HG03457 (cell line): ENCODE results near the gene APOC3.
A peak's percentile ranks its signal among the peaks of the same experiment; 100 is the strongest.

Source experiments
- ATAC-seq: cut with Tn5 transposase; IDR thresholded peaks from one replicate; pipeline ENCODE4 v1.9.1; 2021; ENCODE audit warnings: moderate number of reproducible peaks; ENCODE audit not compliant: unreplicated experiment

Gene APOC3

DNA sequence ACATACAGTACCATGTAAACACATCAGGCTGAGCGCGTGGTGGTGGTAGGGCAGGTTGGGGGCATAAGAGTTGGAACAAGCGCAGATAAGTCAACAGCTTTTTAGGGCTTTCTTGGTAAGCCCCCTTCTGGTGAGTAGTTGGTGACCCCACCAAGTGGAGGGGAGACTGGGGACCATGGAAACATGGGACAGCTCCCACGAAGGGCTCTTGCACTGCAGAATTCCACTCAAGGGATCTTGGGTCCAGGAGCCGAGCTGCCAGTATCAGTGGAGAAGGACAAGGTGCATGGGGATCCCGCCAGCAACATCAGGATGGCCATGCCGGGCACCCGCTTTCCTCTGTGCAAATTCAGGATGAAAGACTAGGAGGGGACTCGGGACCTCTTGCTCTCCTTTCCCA, 14.0 kb downstream of the APOC3 start:
- no peak for ATAC-seq

- ATAC-seq = no peak
Measured at GRCh38 chr11:116844722-116845121, 15.0 kb downstream of the APOC3 start.

DNA sequence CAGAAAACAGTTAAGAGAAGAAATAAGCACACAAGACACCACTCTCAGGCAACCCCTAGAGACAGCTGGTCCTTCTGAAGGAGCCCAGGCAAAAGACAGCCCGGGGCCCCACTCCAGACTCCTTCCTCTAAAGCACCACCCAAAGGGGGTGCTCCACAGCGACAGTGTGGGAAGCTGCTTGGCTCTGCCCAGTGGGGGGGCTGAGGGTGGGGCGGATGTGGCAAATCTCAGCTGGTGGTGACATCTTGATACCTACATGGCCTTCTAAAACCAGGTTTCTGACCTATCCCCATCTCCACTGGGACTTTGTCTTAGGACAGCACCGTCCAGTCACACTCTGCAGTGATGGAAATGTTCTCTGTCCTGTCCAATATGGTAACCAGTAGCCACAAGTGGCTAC, 17.9 kb downstream of the APOC3 start:
- ATAC-seq = no peak

DNA sequence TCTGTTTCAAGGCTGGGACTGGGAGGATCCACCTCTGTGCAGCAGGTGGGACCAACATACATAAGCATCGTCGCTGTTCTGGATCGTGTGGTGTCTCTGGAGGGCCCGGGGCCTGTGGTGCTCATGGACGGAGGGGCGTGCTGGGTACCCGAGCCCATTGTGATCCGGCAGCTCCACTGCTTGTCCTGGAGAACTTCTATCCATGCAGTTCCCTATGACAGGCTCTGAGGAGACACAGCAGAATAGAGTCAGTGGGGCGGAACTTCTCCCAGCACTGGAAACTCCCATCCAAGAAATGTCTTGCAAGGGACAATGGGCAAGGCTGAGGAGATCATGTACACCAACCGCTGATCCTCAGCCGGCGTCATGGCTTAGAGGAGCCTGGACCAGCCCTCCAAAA, 19.4 kb downstream of the APOC3 start:
- ATAC-seq = no peak

- ATAC-seq = no peak
Measured at GRCh38 chr11:116849486-116849885, 19.8 kb downstream of the APOC3 start.

- no peak for ATAC-seq
Measured at GRCh38 chr11:116851626-116852025, 21.9 kb downstream of the APOC3 start.

- ATAC-seq = no peak
Measured at GRCh38 chr11:116852261-116853031, 22.7 kb downstream of the APOC3 start.

DNA sequence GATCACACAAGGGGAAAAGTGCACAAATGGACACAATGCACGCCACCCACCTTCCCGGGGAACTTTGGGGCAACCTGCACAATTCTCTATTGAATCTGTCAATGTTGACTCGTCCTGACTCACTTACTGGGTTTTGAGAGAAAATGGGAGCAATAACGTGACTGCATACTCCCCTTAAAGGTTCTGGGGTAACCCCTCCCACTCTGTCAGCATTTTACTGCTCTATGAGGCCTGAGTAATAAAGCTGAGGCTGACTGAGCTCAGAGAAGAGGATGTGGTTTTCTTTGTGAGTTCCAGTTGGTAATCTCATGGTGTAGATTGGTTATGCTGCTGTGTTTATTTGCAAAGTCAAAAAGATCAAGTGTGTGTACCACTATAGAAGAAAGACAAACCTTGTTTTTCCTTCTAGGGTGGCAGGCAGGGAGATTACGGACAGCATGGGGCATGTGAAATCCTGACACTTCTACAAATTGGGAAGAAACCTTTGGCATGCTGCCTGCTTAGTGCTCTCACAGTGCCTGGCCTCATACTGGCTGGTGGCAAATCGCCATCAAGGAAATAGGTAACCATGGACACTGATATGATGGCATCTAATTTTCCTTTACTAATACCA, 23.9 kb downstream of the APOC3 start:
- peak; percentile 83 for ATAC-seq

DNA sequence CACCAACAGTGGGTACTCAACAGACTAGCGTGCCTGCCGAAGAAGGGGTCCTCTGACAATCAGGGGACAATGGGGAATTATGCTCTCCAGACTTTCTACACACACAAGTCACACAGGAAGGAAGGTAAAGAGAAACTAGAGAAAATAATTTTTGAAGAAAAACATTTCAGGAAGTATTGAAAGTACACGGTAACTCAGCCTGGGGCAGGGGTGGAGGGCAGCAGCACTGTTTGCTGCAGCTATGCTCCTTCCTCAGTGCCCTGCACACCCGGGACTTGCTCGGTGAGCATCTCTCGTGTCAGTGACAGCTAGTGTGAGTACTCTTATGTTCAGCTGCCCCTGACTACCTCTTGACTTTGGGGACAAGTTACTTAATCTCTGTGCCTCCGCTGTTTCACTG, 25.7 kb downstream of the APOC3 start:
- no peak for ATAC-seq

DNA sequence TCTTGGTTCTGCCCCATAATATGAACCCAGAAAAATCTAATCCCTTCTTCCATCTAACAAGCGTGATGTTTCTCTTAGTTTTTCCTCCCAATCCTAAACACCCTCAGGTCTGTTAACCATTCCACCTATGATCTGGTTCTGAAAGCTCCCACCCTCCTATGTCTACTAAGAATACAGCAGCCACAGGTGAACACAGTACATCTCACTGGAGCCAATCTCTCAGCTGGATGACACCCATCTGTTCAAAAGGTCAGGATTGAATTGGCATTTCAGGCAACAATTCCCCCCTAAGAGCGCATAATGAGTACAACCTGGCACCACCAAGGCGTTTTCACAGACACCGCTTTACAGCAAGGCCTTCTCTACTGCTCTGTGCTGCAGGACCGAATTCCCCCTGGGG, 26.7 kb downstream of the APOC3 start:
- ATAC-seq = no peak

DNA sequence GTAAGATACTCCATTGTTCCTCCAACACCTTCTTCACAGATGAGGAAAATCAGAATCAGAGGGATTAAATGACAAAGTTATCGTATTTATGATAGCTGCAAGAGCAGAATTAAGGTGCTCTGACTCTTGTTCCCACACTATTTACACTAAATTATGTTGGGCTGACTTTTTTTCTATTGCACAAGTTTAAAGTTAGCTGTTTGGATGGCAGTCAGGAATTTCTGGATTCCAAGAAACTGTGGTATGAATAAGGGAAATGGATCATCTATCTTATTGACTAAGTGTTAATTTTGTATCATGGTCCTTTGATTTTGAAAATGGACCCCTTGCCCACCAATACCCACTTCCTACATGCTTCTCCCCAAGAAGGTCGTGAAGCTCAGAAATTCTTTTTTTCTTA, 27.6 kb downstream of the APOC3 start:
- ATAC-seq = no peak

- ATAC-seq = no peak
Measured at GRCh38 chr11:116857936-116858335, 28.2 kb downstream of the APOC3 start.

DNA sequence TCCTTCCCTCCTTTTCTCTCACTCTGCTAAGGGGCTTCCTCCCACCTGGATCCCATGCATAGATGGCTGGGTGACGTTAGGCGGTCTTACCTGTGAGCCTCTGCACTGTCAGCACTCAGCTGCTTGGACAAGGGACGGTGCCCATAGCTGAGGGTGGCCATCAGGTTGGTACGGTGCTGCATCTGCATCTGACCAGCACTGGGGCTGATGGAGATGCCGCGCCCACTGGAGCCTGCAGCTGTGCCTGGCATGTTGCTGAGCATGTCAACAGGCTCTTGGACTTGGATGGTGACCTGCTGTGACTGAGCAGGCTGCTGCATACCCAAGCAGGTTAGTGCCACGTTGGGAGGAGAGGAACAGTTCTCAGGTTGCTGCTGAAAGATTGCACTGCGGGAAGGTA, 29.5 kb downstream of the APOC3 start:
- no peak for ATAC-seq

GRCh38 chr11:116860303-116860702, 30.6 kb downstream of the APOC3 start:
- ATAC-seq = no peak

- ATAC-seq = no peak
Measured at GRCh38 chr11:116861539-116861938, 31.8 kb downstream of the APOC3 start.

DNA sequence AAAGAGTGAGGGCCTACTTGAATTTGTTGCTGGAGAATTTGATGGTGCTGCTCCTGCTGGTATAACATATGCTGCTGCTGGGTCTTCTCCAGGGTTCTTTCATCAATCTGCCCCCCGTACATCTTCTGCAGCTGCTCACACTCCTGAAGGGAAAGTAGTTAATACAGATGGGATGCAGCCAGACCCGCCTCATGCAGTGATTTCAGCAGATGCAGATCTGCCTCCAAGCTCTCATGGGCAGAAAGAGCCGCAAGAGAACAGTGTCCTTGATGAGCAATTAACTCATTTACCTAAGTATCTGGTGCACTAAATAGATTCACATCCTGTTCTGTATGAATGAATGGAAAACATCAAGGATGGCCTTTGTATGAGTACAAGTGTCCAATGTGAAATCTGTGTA, 32.5 kb downstream of the APOC3 start:
- ATAC-seq = no peak

- ATAC-seq = no peak
Measured at GRCh38 chr11:116862951-116863350, 33.2 kb downstream of the APOC3 start.

- ATAC-seq = no peak
Measured at GRCh38 chr11:116864531-116864930, 34.8 kb downstream of the APOC3 start.

DNA sequence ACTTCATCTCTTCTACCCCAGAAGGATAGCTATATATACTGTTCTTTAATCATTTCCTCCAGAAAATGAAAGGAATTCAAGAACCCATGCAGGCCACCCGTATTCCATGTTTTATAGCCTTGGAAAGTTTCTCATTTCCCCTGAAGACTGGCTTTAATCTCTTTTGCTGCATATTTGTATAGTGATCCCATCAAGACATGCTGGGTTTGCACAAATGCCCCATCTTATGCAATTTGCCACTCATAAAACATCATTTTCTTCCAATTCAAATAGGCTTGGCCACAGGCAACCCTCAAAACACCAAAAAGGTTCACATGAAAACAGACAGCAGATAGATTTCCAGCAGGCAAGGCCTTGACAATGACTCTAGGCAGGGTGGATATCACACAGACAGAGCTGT, 36.0 kb downstream of the APOC3 start:
- no peak for ATAC-seq

DNA sequence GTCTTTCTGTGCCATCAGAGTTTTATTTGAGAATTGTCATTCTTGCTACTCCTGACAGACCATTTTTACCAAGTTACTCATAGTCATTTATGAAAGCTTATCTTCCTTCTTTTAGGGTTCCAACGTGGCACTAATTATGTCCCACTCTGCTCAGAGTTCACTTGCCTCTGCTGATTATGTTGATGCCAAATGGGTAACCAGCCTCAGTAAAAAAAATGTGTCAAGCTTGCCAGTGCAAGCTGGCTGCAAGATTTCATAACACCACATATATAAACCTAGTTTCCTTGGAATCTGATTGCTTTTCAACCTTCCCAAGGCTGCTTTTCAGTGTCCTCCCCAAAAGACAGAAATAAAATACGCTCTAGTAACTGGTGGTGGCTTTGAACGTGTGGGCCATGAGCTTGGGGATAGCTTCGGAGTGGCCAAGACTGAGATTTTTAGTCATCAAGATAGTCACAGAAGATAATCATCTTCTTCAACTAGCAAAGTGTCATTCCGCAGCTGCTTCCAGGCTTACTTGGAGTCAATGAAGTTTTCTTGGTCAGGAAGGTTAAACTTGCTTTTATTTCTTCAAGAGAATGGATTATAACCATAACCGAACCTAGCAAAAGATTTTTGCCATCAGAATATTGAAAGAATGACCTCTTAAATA, 37.2 kb downstream of the APOC3 start:
- no peak for ATAC-seq

DNA sequence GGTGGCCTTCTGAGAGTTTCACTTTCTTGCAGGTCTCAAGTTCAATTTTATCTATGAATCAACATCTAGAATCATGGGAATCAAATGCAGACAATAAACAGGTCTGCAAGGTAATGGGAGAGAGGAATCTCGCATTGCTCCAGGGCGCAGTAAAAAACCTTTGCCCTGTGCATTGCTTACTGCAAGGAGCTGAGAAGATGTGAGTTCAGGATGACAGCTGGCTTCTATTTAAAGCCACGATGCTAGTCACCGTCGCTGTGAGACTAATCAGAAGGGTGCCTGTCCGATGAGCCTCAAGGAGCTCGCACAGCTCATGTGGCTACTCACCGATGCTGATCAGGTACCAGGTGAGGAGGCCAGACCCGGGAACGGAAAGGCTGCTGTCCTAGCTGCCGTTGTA, 37.9 kb downstream of the APOC3 start:
- no peak for ATAC-seq

- no peak for ATAC-seq
Measured at GRCh38 chr11:116868066-116868465, 38.4 kb downstream of the APOC3 start.
